Myocyte (in vitro differentiated cells): Measurements from ENCODE around the gene ELF4. TPM values are rescaled to one million over a fixed set of nuclear protein-coding genes. Genes with fewer than 3 reads are reported as not detected.
A peak's percentile ranks its signal among the peaks of the same experiment; 100 is the strongest.

Source experiments
- DNase-seq: peaks from one replicate; pipeline ENCODE4 v3.0.0-alpha.2; 2012; ENCODE audit warnings: low read depth
- total RNA-seq: library from RNA; depleted of rRNA; stranded (reverse); fragments of >200 nt; gene quantifications from 2 replicates; pipeline ENCODE4 v1.2.3, GENCODE V29; 2014

The ELF4 gene
- total RNA-seq, 1 donor from 2014 or later, result 9.2 TPM

DNA sequence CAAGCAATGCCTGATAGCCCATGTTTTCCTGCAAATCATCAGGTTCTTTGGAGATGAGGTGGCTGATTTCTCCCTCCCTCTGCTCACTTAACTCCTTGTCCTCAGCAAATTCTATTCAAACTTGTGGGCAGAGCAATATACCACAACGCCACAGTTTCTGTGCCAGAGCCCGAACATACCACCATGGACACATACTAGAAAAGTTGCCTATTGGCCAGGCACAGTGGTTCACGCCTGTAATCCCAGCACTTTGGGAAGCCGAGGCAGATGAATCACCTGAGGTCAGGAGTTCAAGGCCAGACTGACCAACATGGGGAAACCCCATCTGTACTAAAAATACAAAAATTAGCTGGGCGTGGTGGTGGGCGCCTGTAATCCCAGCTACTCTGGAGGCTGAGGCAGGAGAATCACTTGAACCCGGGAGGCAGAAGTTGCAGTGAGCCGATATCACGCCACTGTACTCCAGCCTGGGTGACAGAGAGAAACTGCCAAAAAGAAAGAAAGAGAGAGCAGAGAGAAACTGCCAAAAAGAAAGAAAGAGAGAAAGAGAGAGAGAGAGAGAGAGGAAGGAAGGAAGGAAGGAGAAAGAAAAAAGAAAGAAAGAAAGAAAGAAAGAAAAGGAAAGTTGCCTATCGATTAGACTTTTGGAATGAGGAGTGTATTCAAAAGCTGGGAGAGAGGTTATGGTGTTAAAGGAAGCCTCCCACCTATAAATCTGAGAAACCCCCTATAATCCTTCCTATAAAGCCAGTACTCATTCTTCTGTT, 5.0 kb upstream of the ELF4 start:
- peak; percentile 66 for DNase-seq

- no peak for DNase-seq
Observed at GRCh38 chrX:130114141-130114588, 3.9 kb upstream of the ELF4 start.

- DNase-seq, result no peak
Observed at GRCh38 chrX:130111220-130112154, 1.2 kb upstream of the ELF4 start.

GRCh38 chrX:130109429-130110378, 593 bp downstream of the ELF4 start:
- DNase-seq, result peak; percentile 59

DNA sequence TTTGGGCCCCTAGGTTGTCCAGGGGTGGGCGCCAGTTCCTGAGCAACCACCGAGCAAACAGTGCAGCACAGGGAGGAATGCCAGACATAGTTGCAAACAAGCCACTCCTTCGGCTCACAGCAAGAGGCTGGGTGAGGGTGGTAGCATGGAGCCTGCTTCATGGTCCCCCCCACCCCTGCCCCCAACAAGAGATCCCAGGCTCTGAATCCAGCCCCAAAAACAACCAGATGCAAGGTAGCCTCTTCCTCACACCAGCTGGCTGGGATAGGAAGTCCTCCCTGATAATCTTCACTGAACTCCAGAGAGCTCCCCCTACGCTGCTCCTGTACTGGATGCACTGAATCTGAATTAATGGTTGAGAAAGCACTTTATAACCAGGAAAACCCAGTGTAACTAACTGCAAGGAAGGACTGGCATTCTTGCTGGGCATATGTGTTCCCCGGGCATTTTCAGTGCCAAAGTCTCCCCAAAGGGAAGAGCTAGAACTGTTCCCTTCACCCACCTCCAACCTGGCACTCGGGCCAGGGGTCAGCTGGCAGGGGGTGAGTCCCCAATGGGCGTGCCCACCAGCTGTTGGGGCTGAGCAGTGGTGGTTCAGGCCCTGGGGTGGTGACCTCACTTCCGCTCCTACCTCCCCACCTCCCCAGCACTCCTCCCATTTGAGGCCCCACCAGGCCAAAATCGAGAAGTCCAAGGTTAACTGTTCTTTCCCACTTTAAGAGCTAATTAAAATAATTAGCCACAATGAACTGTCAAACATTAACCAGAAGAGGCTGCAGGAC, 1.5 kb downstream of the ELF4 start:
- peak; percentile 43 for DNase-seq

DNA sequence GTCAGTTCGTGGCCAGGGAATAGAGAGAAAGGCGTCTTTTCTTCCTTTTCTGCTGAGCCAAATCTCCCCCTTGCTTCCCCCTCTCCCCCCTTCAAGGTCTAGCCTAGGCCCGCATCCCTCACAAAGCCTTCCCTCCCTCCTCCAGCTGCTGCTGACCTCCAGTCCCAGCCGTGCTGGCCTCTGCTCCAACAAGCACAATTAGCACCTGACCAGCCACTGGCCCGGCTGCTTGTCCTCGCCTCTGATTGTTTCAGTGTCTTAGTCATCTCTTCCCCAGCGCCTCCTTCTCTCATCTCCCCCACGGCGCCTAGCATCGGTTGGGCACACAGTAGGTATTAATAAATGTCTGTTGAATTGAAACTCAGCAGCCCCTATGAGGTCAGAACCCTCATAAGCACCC, 4.2 kb downstream of the ELF4 start:
- peak; percentile 32 for DNase-seq

- DNase-seq, result no peak
Observed at GRCh38 chrX:130105244-130105643, 5.1 kb downstream of the ELF4 start.

DNA sequence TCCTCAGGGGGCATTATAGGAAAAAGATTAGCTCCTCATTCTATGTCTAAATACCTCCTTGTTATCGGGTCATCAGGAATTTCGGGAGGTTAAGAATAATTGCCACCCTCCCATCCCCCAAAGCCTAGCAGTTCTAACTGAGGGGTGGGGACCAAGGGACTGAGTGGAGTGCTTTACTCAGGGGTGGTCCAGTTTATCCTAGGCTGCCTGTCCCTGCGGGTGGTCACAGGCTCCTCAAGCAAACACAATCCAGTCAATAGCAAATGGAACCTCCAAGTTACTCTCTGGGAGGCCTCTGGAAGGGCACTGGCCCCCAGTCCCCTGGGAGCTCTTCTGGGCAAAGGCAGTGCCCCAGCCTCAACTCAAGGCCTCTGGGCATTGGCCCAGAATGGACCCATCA, 6.7 kb downstream of the ELF4 start:
- DNase-seq, result no peak

DNA sequence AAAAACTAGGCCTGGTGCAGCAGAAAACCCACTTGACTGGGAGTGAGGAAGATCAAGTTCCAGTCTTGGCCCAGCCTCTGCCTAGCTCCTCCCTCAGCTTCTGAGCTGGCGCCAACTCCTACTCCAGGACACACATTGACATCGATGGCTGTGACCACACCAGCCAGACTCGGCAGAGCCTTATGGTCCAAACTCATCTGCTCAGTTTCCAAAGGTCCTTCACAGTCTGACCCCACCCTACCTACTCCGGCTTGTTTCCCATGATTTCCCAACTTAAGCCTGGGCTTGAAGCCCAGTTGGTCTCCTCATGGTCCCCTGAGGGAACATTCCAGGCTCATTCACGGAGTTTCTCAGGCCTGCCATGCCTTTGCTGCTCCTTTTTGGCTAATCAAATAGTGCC, 10.1 kb downstream of the ELF4 start:
- DNase-seq, result peak; percentile 66

- no peak for DNase-seq
Observed at GRCh38 chrX:130098210-130098552, 12.1 kb downstream of the ELF4 start.

DNA sequence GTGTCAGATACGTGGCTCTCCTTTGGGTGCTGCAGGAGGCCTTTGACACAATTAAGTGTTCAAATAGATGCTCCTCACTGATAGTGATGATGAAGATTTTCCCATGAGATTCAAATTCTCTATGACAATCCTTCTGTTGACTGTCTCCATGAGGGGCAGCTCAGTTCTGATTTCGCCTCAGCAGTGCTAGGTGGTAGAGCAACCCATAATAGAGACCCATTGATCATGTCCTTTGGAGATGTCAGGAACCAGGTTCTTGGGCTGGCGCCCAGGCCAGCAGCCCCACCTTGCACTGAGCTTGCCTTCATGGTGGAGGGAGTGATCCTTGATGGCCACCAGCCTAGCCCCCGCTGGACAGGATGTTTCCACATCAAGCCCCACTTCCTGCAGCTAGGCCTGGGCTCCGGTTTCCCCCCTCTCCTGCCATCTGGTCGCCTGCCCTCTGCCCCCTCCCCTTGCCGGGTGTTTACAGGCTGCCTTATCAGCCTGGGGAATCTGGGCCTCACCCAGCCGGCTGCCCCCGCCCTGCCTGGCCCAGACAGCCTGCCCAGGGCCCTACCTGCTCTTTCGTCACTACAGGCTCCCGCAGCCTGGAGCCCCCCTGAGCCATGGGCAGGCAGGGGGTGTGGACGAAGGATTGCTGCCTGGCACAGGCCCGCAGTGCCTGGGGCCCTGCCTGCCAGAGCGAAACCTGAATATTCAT, 12.6 kb downstream of the ELF4 start:
- no peak for DNase-seq

DNA sequence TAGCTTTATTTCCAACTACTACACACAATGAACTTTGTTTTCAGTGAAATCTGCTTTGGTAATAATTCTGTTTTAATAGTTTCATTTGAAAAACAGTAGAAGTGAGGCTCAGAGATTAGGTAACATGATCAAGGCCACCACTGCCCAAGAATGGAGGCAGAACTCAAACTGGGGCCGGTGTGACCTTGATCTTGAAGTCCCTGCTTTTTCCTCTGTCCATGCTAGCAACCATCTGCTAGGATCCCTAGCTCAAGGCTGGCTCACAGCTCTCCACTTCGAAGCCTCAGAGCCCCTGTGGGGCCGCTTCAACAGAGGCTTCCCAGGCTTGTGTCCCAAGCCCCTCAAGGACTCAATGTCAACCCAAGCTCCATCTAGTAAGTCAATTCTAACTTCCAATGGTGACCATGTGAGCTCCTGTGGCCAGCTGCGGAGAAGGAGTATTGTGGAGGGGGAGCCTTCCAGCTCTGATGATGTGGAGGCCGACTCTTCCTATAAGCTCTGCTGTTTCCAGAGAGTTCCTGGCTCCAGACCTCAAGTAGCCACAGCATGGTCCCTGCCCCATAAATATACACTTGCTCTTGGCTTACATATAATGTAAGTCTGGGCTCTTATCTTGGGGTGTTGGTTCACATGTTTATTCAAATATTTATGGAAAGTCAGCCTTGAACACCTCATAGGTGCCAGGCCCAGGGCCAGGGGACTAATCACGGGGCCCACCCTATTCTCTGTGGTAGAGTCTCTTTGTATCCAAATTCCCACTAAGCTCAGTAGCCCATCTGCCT, 14.9 kb downstream of the ELF4 start:
- no peak for DNase-seq

GRCh38 chrX:130094696-130095095, 15.6 kb downstream of the ELF4 start:
- DNase-seq, result no peak

GRCh38 chrX:130093271-130093670, 17.0 kb downstream of the ELF4 start:
- no peak for DNase-seq

- DNase-seq, result no peak
Observed at GRCh38 chrX:130091980-130092522, 18.2 kb downstream of the ELF4 start.

- DNase-seq, result no peak
Observed at GRCh38 chrX:130090364-130090763, 19.9 kb downstream of the ELF4 start.

DNA sequence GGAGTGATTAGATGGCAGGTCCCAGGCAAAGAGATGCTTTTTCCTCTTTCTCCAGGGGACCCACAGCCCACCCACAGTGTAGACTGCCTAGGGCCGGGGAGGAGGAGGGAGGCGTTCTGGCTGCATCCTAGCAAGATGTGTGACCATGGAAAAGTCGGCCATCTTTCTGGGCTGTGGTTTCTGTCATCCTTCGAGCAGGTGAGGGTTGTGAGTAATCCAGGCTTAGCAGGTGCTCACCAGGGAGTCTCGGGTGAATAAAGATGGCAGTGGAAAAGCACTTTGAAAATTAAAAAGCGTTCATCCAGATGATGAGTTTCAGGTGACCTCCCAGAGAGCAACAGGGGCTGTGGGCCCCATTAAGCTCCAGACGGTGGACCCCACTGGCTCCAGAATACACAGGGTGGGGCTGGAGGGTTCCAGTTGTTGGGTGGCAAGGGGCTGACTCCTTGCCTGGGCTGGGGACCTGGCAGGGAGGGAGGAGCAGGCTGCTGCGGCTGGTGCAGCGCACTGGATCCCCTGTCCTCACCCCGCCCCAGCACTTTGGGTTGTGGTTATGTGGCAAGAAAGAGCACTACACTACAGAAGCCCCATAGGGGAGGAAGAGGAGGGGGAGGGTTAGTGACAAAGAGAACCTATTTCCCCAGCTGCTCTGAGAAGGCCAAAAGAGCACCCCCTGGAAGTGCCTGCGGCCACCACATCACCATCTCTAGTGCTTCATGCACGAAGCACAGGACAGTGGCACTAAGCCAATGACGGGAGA, 23.7 kb downstream of the ELF4 start:
- peak; percentile 26 for DNase-seq
